ENCODE data around the gene FLCN. TPM values are rescaled to one million over a fixed set of nuclear protein-coding genes. Genes with fewer than 3 reads are reported as not detected.

FLCN gene
- total and polyA plus RNA-seq, 2 experiments from 2014 or later = 12.1 to 36.6 TPM

DNA sequence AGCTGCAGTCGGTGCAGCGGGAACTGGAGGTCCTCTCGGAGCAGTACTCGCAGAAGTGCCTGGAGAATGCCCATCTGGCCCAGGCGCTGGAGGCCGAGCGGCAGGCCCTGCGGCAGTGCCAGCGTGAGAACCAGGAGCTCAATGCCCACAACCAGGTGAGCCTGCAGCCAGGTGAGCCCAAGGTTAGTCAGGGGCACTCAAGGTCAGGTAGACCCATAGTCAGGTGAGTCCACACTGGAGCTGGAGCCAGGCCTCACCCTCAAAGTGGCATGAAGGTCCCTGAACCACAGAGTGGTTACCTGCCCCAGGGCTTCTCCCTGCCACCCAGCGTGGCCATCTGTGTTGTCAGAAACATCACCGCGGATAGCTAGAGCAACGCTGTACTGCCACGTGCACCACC lies 63.0 kb downstream of the FLCN start:
- H3K9me2 ChIP-seq (ENCODE audit: insufficient read depth) = no peaks in the 10 kb centered on the region
- no peak overlapping the region for H3K4me3 ChIP-seq
- no peaks in the 10 kb centered on the region for H3F3A ChIP-seq (replicated peaks; ENCODE audit: low read depth)
- Mint-ChIP-seq H3K27me3 (ENCODE audit: insufficient read depth, low read depth, poor library complexity) (peaks cover 2% of the 10 kb centered on the region), H3K27ac (no peak overlapping the region), H3K4me1 (peaks cover 11% of the 10 kb centered on the region), H3K9me3 (no peaks in the 10 kb centered on the region), H3K36me3 (ENCODE audit: low read depth) (peaks cover 38% of the 10 kb centered on the region), H3K4me3 (no peak overlapping the region)
- DNase-seq (ENCODE audit: low spot score) (no peak), ATAC-seq (no peak)
- H3K79me2 ChIP-seq (replicated peaks; ENCODE audit: insufficient read depth) = no peaks in the 10 kb centered on the region
- no peak overlapping the region for H2AFZ ChIP-seq
- no peak overlapping the region for H3K27ac ChIP-seq (ENCODE audit: low read depth)
- H3K36me3 ChIP-seq (ENCODE audit: insufficient read depth) = no peaks in the 10 kb centered on the region; the same call in 1 of the 2 replicates
- no peaks in the 10 kb centered on the region; the same call in 1 of the 2 replicates for H4K20me1 ChIP-seq (replicated peaks; ENCODE audit: insufficient read depth)
- no peak for TF ChIP-seq STAT1 (IDR thresholded peaks at IDR 0.05; ENCODE audit: unreplicated experiment)
- TF ChIP-seq CREB1 (CRISPR knock-in tag; IDR thresholded peaks at IDR 0.05; ENCODE audit: low read depth) = no peak
- TF ChIP-seq, protein P1, sequence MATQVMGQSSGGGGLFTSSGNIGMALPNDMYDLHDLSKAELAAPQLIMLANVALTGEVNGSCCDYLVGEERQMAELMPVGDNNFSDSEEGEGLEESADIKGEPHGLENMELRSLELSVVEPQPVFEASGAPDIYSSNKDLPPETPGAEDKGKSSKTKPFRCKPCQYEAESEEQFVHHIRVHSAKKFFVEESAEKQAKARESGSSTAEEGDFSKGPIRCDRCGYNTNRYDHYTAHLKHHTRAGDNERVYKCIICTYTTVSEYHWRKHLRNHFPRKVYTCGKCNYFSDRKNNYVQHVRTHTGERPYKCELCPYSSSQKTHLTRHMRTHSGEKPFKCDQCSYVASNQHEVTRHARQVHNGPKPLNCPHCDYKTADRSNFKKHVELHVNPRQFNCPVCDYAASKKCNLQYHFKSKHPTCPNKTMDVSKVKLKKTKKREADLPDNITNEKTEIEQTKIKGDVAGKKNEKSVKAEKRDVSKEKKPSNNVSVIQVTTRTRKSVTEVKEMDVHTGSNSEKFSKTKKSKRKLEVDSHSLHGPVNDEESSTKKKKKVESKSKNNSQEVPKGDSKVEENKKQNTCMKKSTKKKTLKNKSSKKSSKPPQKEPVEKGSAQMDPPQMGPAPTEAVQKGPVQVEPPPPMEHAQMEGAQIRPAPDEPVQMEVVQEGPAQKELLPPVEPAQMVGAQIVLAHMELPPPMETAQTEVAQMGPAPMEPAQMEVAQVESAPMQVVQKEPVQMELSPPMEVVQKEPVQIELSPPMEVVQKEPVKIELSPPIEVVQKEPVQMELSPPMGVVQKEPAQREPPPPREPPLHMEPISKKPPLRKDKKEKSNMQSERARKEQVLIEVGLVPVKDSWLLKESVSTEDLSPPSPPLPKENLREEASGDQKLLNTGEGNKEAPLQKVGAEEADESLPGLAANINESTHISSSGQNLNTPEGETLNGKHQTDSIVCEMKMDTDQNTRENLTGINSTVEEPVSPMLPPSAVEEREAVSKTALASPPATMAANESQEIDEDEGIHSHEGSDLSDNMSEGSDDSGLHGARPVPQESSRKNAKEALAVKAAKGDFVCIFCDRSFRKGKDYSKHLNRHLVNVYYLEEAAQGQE (IDR thresholded peaks at IDR 0.05; ENCODE audit: unreplicated experiment) = no peak
- TF ChIP-seq EZH2 (IDR thresholded peaks at IDR 0.05; ENCODE audit: low read depth, unreplicated experiment) = no peak
- TF ChIP-seq, protein P2, sequence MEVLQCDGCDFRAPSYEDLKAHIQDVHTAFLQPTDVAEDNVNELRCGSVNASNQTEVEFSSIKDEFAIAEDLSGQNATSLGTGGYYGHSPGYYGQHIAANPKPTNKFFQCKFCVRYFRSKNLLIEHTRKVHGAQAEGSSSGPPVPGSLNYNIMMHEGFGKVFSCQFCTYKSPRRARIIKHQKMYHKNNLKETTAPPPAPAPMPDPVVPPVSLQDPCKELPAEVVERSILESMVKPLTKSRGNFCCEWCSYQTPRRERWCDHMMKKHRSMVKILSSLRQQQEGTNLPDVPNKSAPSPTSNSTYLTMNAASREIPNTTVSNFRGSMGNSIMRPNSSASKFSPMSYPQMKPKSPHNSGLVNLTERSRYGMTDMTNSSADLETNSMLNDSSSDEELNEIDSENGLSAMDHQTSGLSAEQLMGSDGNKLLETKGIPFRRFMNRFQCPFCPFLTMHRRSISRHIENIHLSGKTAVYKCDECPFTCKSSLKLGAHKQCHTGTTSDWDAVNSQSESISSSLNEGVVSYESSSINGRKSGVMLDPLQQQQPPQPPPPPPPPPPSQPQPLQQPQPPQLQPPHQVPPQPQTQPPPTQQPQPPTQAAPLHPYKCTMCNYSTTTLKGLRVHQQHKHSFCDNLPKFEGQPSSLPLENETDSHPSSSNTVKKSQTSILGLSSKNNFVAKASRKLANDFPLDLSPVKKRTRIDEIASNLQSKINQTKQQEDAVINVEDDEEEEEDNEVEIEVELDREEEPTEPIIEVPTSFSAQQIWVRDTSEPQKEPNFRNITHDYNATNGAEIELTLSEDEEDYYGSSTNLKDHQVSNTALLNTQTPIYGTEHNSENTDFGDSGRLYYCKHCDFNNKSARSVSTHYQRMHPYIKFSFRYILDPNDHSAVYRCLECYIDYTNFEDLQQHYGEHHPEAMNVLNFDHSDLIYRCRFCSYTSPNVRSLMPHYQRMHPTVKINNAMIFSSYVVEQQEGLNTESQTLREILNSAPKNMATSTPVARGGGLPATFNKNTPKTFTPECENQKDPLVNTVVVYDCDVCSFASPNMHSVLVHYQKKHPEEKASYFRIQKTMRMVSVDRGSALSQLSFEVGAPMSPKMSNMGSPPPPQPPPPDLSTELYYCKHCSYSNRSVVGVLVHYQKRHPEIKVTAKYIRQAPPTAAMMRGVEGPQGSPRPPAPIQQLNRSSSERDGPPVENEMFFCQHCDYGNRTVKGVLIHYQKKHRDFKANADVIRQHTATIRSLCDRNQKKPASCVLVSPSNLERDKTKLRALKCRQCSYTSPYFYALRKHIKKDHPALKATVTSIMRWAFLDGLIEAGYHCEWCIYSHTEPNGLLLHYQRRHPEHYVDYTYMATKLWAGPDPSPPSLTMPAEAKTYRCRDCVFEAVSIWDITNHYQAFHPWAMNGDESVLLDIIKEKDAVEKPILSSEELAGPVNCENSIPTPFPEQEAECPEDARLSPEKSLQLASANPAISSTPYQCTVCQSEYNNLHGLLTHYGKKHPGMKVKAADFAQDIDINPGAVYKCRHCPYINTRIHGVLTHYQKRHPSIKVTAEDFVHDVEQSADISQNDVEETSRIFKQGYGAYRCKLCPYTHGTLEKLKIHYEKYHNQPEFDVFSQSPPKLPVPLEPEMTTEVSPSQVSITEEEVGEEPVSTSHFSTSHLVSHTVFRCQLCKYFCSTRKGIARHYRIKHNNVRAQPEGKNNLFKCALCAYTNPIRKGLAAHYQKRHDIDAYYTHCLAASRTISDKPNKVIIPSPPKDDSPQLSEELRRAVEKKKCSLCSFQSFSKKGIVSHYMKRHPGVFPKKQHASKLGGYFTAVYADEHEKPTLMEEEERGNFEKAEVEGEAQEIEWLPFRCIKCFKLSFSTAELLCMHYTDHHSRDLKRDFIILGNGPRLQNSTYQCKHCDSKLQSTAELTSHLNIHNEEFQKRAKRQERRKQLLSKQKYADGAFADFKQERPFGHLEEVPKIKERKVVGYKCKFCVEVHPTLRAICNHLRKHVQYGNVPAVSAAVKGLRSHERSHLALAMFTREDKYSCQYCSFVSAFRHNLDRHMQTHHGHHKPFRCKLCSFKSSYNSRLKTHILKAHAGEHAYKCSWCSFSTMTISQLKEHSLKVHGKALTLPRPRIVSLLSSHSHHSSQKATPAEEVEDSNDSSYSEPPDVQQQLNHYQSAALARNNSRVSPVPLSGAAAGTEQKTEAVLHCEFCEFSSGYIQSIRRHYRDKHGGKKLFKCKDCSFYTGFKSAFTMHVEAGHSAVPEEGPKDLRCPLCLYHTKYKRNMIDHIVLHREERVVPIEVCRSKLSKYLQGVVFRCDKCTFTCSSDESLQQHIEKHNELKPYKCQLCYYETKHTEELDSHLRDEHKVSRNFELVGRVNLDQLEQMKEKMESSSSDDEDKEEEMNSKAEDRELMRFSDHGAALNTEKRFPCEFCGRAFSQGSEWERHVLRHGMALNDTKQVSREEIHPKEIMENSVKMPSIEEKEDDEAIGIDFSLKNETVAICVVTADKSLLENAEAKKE (CRISPR knock-in tag; IDR thresholded peaks at IDR 0.05) = no peak
- TF ChIP-seq, protein P3, sequence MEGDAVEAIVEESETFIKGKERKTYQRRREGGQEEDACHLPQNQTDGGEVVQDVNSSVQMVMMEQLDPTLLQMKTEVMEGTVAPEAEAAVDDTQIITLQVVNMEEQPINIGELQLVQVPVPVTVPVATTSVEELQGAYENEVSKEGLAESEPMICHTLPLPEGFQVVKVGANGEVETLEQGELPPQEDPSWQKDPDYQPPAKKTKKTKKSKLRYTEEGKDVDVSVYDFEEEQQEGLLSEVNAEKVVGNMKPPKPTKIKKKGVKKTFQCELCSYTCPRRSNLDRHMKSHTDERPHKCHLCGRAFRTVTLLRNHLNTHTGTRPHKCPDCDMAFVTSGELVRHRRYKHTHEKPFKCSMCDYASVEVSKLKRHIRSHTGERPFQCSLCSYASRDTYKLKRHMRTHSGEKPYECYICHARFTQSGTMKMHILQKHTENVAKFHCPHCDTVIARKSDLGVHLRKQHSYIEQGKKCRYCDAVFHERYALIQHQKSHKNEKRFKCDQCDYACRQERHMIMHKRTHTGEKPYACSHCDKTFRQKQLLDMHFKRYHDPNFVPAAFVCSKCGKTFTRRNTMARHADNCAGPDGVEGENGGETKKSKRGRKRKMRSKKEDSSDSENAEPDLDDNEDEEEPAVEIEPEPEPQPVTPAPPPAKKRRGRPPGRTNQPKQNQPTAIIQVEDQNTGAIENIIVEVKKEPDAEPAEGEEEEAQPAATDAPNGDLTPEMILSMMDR (conservative IDR thresholded peaks at IDR 0.05; ENCODE audit: low read depth in 2 of 2) = no peak
- no peak overlapping the region for H3K4me2 ChIP-seq
- no peaks in the 10 kb centered on the region for H3K27me3 ChIP-seq (ENCODE audit: insufficient read depth)
- no peaks in the 10 kb centered on the region for H3K4me1 ChIP-seq (ENCODE audit: insufficient read depth)

All from GM23338 (cell line).